ENCODE measurements around the gene HSPB3.

HSPB3 gene

DNA sequence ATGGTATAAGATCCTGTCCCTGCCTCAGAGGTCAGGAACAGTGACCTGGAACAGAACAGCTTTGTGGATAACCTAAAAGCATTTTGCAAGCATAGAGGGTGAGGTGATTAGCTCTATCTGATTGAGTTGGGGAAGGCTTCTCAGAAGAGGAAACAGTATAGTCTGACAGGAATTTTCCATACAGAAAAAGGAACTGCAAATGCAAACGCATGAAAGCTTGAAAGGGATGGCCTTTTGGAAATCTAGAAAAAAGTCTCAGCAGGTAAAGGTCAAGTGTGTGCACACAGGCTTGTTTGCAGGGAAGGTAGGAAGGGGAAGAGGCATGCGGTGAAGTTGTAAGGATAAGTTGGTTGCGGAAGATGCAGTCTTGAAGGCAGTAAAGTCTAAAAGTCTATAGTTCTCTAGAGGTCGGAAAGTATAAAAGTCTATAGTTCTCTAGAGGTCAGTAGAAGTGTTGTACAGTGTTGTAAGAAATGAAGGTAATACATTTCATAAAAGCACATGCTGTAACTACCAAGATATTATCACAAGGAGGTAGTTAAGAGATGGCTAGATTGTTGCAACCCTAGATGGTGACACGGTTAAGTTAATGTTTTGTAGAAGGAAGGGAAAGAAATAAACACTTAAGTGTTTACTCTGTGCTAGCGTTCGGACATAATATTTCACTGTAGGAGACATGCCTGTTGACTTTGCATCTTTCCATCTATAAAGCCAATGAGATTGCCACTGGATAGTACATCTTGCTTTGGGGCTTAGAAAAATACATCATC lies 16.7 kb upstream of the HSPB3 start:
- TF ChIP-seq, protein P1, sequence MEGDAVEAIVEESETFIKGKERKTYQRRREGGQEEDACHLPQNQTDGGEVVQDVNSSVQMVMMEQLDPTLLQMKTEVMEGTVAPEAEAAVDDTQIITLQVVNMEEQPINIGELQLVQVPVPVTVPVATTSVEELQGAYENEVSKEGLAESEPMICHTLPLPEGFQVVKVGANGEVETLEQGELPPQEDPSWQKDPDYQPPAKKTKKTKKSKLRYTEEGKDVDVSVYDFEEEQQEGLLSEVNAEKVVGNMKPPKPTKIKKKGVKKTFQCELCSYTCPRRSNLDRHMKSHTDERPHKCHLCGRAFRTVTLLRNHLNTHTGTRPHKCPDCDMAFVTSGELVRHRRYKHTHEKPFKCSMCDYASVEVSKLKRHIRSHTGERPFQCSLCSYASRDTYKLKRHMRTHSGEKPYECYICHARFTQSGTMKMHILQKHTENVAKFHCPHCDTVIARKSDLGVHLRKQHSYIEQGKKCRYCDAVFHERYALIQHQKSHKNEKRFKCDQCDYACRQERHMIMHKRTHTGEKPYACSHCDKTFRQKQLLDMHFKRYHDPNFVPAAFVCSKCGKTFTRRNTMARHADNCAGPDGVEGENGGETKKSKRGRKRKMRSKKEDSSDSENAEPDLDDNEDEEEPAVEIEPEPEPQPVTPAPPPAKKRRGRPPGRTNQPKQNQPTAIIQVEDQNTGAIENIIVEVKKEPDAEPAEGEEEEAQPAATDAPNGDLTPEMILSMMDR (IDR thresholded peaks at IDR 0.05) = no peak
- Histone ChIP-seq H3K4me3 (ENCODE audit: low read depth in 1 of 2, low read length in 1 of 2) (no peak overlapping the region), H3K27me3 (no peaks in the 10 kb centered on the region), H3K27ac (no peak overlapping the region), H3K9me3 (no peaks in the 10 kb centered on the region), H3K4me1 (ENCODE audit: control insufficient read depth in 1 of 2, insufficient read depth in 1 of 2, low read depth in 1 of 2, low read length in 1 of 2) (no peaks in the 10 kb centered on the region), H3K36me3 (no peaks in the 10 kb centered on the region)

GRCh38 chr5:54440456-54440893 lies 15.0 kb upstream of the HSPB3 start:
- Histone ChIP-seq H3K9me3 (no peaks in the 10 kb centered on the region), H3K4me1 (ENCODE audit: control insufficient read depth in 1 of 2, insufficient read depth in 1 of 2, low read depth in 1 of 2, low read length in 1 of 2) (no peaks in the 10 kb centered on the region), H3K36me3 (no peaks in the 10 kb centered on the region), H3K27me3 (no peaks in the 10 kb centered on the region), H3K27ac (no peak overlapping the region), H3K4me3 (ENCODE audit: low read depth in 1 of 2, low read length in 1 of 2) (no peak overlapping the region)
- TF ChIP-seq, protein P1 (IDR thresholded peaks at IDR 0.05) = no peak

DNA sequence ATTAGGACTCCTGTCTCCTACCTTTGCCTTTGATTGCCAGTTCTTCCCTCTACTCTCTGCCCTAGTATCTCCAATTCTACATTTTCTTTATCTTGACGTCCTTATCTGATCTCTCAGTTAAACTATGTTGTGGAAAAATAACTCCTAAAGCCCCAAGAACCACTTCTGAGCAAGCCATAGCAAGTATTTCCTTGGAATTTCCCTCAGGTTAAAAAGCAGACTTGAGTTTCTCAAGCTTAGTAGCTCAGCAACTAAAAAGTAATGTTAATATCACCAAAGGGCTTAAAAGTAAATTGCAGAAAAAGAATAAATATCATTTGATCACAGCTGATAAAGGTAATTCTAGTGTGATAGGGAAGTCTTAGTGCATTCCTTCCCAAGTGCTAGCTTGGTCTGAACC lies 13.2 kb upstream of the HSPB3 start:
- H3K36me3 ChIP-seq = no peaks in the 10 kb centered on the region
- no peaks in the 10 kb centered on the region for H3K4me1 ChIP-seq (ENCODE audit: control insufficient read depth in 1 of 2, insufficient read depth in 1 of 2, low read depth in 1 of 2, low read length in 1 of 2)
- TF ChIP-seq, protein P1 (IDR thresholded peaks at IDR 0.05) = no peak
- H3K27ac ChIP-seq = no peak overlapping the region
- H3K4me3 ChIP-seq (ENCODE audit: low read depth in 1 of 2, low read length in 1 of 2) = no peak overlapping the region
- no peaks in the 10 kb centered on the region for H3K27me3 ChIP-seq
- no peaks in the 10 kb centered on the region for H3K9me3 ChIP-seq

GRCh38 chr5:54443270-54443669 lies 12.2 kb upstream of the HSPB3 start:
- Histone ChIP-seq H3K4me3 (ENCODE audit: low read depth in 1 of 2, low read length in 1 of 2) (no peak overlapping the region), H3K27ac (no peak overlapping the region), H3K4me1 (ENCODE audit: control insufficient read depth in 1 of 2, insufficient read depth in 1 of 2, low read depth in 1 of 2, low read length in 1 of 2) (no peaks in the 10 kb centered on the region), H3K9me3 (no peaks in the 10 kb centered on the region), H3K27me3 (no peaks in the 10 kb centered on the region), H3K36me3 (no peaks in the 10 kb centered on the region)
- TF ChIP-seq, protein P1 (IDR thresholded peaks at IDR 0.05) = no peak

- no peaks in the 10 kb centered on the region for H3K36me3 ChIP-seq
- H3K9me3 ChIP-seq = no peaks in the 10 kb centered on the region
- no peak overlapping the region for H3K27ac ChIP-seq
- TF ChIP-seq, protein P1 (IDR thresholded peaks at IDR 0.05) = no peak
- no peak overlapping the region for H3K4me3 ChIP-seq (ENCODE audit: low read depth in 1 of 2, low read length in 1 of 2)
- H3K4me1 ChIP-seq (ENCODE audit: control insufficient read depth in 1 of 2, insufficient read depth in 1 of 2, low read depth in 1 of 2, low read length in 1 of 2) = no peaks in the 10 kb centered on the region
- peaks cover 6% of the 10 kb centered on the region for H3K27me3 ChIP-seq
Observed at GRCh38 chr5:54445691-54446378, 9.7 kb upstream of the HSPB3 start.
